ENCODE data around the gene SCMH1. TPM values are rescaled to one million over a fixed set of nuclear protein-coding genes. Genes with fewer than 3 reads are reported as not detected.
"Not testable (repeated sequence)": the region's sequence is repeated elsewhere in the genome, so short reads cannot be mapped to it uniquely, and the experiment has no call there.

The SCMH1 gene
- total RNA-seq, 4 donors from 2014 or later, result 27.6 to 105 (median 48.5) TPM

DNA sequence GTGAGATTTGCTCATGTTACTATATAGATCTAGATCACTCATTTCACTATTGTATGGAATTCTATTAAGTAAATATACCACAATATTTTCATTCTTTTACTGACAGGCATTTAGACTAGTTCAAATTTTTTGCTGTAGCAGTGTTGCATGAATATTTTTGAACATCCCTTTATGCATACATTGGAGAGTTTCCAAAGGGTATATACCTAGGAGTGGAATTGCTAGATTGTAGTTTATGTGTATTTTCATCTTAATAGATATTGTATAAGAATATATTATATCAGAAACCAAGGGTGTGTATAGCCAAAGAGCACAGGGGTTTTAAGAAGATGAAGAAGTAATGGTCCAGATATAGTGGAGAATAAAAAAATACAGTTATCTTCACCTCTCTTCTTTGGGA is 6.2 kb downstream of the SCMH1 start:
- intact Hi-C loops (cut with DNase I; ENCODE audit: low total_unique reads), result no loop called here
- H3K9me3 ChIP-seq, result no peaks in the 10 kb centered on the region
- H3K4me1 ChIP-seq, result peaks cover 0 to 13% of the 10 kb centered on the region in 2 donors

DNA sequence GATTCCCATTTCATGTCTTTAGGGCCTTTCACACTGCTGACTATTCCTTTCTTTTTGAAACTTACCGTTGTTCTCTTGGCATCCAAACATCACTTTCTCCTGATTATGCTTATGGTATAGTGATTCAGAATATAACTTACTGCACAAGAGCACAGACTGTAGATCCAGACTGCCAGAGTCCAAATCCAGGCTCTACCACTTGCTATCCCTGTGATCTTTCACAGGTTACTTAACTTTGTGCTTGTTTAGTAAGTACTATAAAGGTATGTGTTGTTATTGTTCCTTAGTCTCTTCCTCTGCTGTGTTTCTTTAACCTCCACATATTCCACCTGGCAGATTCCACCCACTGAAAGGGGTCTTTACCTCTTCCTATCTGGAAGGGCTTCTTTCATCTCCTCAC is 8.4 kb downstream of the SCMH1 start:
- Histone ChIP-seq H3K27me3 (no peaks in the 10 kb centered on the region), H3K4me1 (peaks cover 0 to 7% of the 10 kb centered on the region in 2 donors), H3K9me3 (no peaks in the 10 kb centered on the region), H3K4me3 (no peak overlapping the region), H3K36me3 (no peaks in the 10 kb centered on the region), H3K27ac (no peak overlapping the region)
- intact Hi-C loops (cut with DNase I; ENCODE audit: low total_unique reads), result no loop called here
- TF ChIP-seq, protein P1, sequence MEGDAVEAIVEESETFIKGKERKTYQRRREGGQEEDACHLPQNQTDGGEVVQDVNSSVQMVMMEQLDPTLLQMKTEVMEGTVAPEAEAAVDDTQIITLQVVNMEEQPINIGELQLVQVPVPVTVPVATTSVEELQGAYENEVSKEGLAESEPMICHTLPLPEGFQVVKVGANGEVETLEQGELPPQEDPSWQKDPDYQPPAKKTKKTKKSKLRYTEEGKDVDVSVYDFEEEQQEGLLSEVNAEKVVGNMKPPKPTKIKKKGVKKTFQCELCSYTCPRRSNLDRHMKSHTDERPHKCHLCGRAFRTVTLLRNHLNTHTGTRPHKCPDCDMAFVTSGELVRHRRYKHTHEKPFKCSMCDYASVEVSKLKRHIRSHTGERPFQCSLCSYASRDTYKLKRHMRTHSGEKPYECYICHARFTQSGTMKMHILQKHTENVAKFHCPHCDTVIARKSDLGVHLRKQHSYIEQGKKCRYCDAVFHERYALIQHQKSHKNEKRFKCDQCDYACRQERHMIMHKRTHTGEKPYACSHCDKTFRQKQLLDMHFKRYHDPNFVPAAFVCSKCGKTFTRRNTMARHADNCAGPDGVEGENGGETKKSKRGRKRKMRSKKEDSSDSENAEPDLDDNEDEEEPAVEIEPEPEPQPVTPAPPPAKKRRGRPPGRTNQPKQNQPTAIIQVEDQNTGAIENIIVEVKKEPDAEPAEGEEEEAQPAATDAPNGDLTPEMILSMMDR (IDR thresholded peaks at IDR 0.05), result no peak
- TF ChIP-seq POLR2A (IDR thresholded peaks at IDR 0.05), result no peak
- DNase-seq, result no peak

More for the DNA sequence above, 6.2 kb downstream of the SCMH1 start:
- TF ChIP-seq, protein P1 (IDR thresholded peaks at IDR 0.05), result no peak
- no peak for TF ChIP-seq POLR2A (IDR thresholded peaks at IDR 0.05)
- H3K27ac ChIP-seq, result no peak overlapping the region
- no peak for DNase-seq
- H3K4me3 ChIP-seq, result no peak overlapping the region
- H3K27me3 ChIP-seq, result no peaks in the 10 kb centered on the region
- no peaks in the 10 kb centered on the region for H3K36me3 ChIP-seq

DNA sequence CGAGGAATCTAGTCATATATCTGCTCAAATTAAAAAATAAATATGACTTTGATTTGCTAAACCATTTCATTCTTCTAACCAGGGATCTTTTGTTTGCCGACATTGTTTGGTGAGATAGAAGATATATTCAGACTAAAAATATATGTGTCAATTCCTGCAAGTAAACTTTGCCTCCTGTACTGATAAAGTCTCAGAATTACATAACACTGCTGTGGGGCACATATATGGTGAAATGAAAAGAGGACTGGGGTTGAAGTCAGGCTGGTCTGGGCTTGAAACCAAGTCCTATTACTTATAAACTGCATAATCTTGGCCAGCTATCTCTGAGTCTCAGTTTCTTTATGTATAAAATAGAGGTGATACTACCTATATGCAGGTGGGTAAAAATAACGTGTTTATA is 9.8 kb downstream of the SCMH1 start:
- no peak overlapping the region for H3K27ac ChIP-seq
- no peaks in the 10 kb centered on the region for H3K36me3 ChIP-seq
- TF ChIP-seq, protein P1 (IDR thresholded peaks at IDR 0.05), result no peak
- no peak for TF ChIP-seq POLR2A (IDR thresholded peaks at IDR 0.05)
- H3K4me1 ChIP-seq, result no peaks in the 10 kb centered on the region
- no peak overlapping the region for H3K4me3 ChIP-seq
- intact Hi-C loops (cut with DNase I; ENCODE audit: low total_unique reads), result no loop called here
- DNase-seq, result no peak
- no peaks in the 10 kb centered on the region for H3K27me3 ChIP-seq
- H3K9me3 ChIP-seq, result no peaks in the 10 kb centered on the region

DNA sequence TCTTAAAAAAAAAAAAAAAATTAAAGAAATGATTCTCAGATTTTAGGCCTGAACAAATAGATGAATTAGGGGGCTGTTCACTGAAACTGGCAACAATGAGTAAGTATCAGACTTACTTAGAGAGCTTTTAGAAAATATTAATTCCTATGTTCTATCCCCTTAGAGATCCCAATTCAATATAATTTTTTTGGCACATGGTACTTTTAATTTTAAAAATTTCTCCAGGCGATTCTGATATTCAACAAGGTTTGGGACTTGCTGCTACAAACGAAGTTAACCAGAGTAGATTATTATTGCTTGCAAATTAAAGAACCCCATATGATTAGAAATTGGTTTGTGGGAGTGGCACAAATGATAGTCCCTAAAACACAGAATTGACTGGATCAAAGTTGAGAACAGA is 11.4 kb downstream of the SCMH1 start:
- TF ChIP-seq, protein P1 (IDR thresholded peaks at IDR 0.05), result no peak
- TF ChIP-seq POLR2A (IDR thresholded peaks at IDR 0.05), result no peak
- DNase-seq, result no peak
- no peaks in the 10 kb centered on the region for H3K4me1 ChIP-seq
- no peak overlapping the region for H3K4me3 ChIP-seq
- no peaks in the 10 kb centered on the region for H3K36me3 ChIP-seq
- no peak overlapping the region for H3K27ac ChIP-seq
- no peaks in the 10 kb centered on the region for H3K9me3 ChIP-seq
- intact Hi-C loops (cut with DNase I; ENCODE audit: low total_unique reads), result no loop called here
- no peaks in the 10 kb centered on the region for H3K27me3 ChIP-seq

DNA sequence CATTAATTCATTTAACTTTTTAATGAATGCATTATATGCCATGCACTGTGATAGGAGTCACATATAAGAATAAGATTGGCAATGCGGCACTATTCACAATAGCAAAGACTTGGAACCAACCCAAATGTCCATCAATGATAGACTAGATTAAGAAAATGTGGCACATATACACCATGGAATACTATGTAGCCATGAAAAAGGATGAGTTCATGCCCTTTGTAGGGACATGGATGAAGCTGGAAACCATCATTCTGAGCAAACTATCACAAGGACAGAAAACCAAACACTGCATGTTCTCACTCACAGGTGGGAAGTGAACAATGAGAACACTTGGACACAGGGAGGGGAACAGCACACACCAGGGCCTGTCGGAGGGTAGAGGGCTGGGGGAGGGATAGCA is 12.9 kb downstream of the SCMH1 start:
- H3K4me1 ChIP-seq; DNase-seq; H3K27me3 ChIP-seq; H3K4me3 ChIP-seq; H3K27ac ChIP-seq; intact Hi-C loops (cut with DNase I; ENCODE audit: low total_unique reads); H3K9me3 ChIP-seq; H3K36me3 ChIP-seq: not testable (repeated sequence)

DNA sequence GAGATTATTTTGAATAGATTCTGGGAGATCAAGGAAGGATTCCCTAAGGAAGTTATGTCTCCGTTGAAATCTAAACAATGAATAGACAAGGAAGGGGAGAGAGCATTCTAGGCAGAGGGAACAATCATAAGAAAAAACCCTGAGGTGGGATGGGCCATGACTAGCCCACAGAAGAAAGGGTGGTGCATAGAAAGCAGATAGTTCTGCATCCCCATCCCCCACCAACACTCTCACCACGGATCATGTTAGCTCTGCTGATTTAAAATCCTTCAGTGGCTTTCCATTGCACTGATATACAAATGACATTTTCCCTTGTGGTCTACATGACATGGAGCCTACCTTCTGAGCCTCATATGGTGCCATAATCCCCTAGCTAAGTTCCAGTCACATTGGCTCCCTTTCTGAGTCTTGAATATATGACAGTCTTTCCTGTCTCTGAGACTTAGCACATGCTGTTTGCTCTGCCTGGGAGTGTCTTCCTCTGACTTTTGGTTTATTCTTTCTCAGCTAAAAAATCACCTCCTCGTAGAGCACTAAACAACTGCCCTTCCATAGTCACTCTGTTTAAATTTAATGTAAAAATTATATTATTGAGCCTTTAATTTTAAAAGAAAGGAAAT is 15.2 kb downstream of the SCMH1 start:
- Histone ChIP-seq H3K27me3 (no peaks in the 10 kb centered on the region), H3K9me3 (no peaks in the 10 kb centered on the region), H3K4me3 (no peak overlapping the region), H3K4me1 (no peaks in the 10 kb centered on the region), H3K36me3 (no peaks in the 10 kb centered on the region), H3K27ac (no peak overlapping the region)
- DNase-seq, result no peak
- intact Hi-C loops (cut with DNase I; ENCODE audit: low total_unique reads), result no loop called here
- TF ChIP-seq, protein P1 (IDR thresholded peaks at IDR 0.05), result no peak
- no peak for TF ChIP-seq POLR2A (IDR thresholded peaks at IDR 0.05)

Measured in uterus (tissue), 4 donors.